ENCODE data around the gene PAM16.

The PAM16 gene

DNA sequence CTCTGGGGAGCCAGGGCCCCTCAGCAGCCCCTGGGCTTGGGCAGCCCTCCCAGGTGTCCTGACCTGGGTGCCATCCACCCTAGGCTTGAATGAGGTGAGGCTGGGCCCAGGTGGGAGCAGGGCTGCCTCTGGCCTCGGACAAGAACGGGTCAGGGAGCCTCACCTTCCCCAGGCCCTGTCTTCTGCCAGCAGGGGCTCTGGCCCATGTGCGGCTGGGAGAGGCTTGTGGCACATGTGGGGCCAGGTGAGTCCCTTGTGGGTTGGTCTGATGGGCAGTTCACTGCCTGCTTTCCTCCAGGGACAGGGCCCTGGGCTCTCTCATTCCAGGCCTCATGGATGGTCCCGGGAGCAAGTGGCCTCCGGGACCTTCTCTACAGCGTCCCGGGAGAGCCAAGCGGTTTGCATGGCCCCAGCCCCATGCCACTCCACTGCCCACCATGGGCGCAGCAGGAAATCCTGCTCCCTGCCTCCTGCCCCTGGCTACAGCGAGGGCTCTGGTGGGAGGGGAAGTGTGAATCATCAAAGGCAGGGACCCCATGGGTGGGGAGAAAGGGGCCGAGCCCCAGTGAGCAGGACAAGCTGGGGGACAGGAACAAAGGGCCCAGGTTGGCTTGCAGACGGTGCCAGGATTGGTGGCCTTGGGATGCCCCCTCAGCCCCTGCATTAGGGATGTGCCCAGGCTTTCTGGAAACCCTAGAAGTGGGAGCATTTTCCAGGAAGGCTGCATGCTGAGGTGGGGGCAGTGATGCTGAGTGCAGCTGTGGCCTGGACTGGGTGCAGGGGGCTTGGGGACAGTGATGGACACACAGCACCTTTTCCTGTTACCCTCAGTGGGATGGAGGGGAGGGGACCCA, 32.7 kb upstream of the PAM16 start:
- no peak for DNase-seq (ENCODE audit: low spot score)

DNA sequence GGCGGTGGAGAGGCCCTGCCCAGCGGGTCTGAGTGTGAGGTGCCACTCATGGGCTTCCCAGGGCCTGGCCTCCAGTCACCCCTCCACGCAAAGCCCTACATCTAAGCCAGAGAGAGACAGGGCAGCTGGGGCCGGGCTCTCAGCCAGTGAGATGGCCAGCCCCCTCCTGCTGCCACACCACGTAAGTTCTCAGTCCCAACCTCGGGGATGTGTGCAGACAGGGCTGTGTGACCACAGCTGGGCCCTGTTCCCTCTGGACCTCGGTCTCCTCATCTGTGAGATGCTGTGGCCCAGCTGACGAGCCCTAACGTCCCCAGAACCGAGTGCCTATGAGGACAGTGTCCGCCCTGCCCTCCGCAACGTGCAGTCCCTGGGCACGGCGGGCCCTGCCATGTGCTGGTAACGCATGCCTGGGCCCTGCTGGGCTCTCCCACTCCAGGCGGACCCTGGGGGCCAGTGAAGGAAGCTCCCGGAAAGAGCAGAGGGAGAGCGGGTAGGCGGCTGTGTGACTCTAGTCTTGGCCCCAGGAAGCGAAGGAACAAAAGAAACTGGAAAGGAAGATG, 31.8 kb upstream of the PAM16 start:
- DNase-seq (ENCODE audit: low spot score), result no peak

DNA sequence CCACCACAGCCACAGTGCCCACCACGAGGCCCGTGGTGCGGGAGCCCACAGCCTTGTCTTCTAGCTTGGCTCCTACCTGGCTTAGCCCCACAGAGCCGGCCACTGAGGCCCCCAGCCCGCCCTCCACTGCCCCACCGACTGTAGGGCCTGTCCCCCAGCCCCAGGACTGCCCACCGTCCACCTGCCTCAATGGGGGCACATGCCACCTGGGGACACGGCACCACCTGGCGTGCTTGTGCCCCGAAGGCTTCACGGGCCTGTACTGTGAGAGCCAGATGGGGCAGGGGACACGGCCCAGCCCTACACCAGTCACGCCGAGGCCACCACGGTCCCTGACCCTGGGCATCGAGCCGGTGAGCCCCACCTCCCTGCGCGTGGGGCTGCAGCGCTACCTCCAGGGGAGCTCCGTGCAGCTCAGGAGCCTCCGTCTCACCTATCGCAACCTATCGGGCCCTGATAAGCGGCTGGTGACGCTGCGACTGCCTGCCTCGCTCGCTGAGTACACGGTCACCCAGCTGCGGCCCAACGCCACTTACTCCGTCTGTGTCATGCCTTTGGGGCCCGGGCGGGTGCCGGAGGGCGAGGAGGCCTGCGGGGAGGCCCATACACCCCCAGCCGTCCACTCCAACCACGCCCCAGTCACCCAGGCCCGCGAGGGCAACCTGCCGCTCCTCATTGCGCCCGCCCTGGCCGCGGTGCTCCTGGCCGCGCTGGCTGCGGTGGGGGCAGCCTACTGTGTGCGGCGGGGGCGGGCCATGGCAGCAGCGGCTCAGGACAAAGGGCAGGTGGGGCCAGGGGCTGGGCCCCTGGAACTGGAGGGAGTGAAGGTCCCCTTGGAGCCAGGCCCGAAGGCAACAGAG, 31.0 kb upstream of the PAM16 start:
- DNase-seq (ENCODE audit: low spot score), result no peak

DNA sequence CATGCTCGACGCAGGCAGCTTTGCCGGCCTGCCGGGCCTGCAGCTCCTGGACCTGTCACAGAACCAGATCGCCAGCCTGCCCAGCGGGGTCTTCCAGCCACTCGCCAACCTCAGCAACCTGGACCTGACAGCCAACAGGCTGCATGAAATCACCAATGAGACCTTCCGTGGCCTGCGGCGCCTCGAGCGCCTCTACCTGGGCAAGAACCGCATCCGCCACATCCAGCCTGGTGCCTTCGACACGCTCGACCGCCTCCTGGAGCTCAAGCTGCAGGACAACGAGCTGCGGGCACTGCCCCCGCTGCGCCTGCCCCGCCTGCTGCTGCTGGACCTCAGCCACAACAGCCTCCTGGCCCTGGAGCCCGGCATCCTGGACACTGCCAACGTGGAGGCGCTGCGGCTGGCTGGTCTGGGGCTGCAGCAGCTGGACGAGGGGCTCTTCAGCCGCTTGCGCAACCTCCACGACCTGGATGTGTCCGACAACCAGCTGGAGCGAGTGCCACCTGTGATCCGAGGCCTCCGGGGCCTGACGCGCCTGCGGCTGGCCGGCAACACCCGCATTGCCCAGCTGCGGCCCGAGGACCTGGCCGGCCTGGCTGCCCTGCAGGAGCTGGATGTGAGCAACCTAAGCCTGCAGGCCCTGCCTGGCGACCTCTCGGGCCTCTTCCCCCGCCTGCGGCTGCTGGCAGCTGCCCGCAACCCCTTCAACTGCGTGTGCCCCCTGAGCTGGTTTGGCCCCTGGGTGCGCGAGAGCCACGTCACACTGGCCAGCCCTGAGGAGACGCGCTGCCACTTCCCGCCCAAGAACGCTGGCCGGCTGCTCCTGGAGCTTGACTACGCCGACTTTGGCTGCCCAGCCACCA, 30.2 kb upstream of the PAM16 start:
- no peak for DNase-seq (ENCODE audit: low spot score)

DNA sequence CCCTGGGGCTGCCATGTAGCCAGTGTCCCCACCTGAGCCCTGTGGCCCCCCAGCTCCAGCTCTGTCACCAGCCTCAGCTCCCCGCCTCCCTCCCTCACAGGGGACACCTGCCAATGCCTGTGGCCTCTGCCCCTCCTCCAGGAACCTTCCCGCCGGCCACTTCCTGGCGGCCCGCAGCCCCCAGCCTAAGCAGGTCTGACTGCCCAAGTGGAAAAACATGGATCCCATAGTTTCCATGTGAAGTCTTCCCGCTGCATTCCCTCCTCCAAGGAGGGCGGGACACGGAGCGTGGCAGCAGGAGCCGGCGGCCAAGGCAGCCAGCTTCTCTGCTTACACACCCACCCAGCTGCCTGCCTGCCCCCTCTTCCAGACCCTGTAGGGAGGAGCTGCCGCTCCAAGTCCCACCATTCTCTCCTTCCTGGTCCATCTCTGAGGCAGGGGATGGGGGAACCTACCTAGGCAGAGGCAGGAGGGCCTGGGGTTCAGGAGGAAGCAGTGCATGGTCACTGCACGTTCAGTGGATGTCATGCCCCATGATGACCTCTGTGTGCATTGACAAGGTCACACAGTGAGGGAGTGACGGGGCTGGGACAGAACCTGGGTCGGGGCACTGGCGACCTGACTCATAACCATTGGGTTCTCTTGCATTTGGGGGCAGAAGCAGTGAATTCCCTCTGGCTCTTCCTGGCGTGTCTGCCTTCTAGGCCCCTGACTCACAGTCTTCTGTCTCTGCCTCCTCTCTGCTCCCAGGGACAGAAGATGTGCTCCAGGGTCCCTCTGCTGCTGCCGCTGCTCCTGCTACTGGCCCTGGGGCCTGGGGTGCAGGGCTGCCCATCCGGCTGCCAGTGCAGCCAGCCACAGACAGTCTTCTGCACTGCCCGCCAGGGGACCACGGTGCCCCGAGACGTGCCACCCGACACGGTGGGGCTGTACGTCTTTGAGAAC, 29.3 kb upstream of the PAM16 start:
- DNase-seq (ENCODE audit: low spot score), result no peak

DNA sequence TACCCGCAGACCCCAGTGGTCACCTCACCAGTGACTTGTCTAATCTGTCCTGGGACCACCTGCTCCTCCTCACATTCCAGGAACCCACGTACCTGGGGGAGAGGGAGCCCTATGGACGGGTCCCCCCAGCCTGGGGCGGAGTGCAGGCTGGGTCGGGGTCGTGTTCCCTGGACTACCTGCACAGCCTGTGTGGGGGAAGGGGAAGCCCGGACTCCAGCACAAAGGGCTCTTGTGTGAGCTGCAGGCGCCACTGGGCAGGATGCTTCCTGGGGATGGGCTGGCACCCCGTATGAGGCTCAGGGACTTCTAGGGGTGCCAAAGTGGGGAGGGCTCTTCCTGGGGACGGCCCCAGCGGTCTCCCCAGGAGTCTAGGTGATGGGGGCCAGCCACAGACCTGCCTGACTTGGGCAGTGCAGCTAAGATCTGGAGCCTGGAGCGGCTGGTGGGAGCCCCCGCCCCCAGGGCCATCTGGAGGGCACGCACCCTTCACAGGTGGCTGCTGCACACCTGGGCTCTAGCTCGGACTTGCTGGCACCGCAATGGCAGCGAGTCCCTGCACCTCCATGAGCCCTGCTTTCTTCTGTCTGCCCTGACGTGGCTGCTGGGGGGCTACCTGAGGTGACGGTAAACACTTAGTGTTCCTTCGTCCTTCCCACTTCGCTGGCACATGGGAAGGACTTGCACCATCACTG, 28.0 kb upstream of the PAM16 start:
- no peak for DNase-seq (ENCODE audit: low spot score)

DNA sequence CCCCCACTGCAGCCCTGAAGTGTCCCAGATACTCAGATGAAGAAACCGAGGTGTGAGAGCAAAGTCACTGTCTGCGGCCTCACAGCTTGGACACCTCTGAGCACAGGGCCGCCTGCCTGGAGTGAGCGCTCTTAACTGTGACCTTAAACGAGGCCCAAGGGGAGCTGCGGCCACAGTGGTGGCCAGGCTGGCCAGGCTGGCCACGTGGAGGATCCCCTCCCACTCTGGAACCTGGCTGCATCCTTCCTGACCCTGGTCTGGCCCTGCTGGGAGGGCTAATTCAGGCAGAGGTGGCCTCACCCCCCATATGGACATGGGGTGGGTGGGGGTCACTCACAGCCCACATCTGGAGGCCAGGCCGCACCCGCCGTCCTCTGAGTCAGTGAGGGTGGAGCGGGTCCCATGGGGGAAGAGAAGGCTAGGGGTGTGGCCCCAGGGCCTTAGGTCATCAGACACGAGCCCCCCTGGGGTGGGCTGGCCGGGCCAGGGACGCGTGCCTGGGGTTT, 27.1 kb upstream of the PAM16 start:
- no peak for DNase-seq (ENCODE audit: low spot score)

DNA sequence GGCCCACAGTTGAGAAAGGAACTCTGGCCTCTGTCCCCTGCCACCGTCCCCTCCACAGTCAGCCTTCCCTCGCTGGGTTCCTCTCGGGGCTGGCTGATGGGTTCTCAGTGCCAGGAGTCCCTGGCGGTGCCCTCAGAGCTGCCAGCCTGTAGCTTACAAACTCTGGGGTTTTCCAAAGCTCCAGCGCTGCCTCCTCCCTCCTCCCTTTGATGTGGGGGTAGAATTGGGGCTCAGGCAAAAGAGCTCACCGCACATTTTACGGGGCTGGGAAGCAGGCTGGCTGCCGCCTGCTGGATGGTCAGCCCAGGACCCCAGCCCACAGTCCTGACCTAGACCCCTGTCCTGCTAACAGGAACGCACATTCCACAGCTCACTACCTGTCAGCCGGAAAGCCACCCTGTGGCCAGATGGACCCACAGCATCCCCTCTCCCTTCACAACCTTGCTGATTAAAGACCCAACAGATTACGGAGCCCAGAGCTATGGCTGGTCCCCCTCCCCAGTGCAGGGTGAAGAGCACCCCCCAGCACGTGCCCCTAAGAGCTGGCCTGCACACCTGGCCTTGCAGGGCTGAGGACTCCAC, 26.5 kb upstream of the PAM16 start:
- DNase-seq (ENCODE audit: low spot score), result no peak

DNA sequence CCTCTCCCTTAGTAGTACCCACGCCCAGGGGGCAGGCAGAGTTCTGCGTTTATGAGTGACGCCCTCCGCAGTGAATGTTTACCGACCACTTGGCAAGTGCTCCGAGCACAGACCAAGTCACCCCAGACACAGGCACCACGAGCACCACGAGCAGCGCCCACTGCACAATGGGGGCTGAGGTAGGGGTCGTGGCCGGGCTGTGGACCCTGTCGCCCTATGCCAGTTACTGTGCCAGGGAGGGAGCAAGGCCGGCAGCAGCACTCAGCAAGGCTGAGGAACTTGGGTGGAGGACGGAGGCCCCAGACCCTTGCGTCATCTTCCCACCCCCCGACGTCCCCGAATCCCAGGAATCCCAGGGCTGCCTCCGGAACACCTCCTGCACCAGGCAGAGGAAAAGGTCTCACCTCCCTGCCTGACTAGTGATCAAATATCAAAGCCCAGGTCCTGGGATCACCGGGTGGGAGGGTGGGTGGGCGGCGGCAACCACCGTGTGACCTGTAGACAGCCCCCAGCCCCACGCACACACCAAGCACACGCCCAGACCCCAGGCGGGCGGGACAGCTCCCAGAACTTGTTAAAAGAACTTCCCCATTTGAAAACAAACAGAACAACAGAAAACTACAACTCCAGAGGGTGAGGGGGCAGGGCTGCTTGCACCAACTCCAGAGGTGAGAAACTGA, 25.9 kb upstream of the PAM16 start:
- DNase-seq (ENCODE audit: low spot score), result no peak

DNA sequence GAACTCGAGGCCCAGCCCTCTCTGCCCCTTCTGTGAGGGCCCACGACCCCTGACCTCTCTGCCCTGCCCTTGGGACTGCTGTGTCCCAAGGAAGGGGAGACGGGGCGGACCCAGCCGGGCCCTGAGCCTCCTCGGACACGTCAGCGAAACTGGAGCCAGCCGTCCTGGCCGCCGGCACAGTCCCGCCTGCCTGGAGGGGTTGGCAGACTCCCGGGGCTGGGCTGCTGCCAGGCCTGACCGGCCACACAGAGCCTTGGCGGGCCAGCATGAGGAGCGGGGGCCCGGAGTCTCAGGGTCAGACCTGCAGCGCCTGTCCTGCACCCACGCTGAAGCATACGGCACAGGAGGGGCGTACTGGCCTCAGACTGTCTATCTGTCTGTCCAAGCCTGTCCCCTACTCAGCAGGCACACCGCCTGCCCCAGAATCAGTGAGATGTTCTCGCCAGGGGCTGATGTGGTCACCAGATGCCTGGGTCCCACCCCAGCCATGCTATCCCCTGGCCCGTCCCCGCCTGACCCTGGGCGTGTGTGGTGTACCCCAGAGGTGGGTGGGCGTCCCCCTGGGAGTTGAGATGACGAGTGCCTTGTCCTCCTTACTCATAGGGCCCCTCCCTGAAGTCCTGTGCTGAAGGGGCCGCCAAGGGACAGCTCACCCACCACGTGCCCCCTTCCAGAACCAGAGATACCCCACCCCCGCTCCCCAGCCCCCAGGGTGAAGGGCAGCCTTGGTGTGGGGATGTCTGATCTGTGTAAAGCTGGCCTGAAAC, 25.2 kb upstream of the PAM16 start:
- no peak for DNase-seq (ENCODE audit: low spot score)

DNA sequence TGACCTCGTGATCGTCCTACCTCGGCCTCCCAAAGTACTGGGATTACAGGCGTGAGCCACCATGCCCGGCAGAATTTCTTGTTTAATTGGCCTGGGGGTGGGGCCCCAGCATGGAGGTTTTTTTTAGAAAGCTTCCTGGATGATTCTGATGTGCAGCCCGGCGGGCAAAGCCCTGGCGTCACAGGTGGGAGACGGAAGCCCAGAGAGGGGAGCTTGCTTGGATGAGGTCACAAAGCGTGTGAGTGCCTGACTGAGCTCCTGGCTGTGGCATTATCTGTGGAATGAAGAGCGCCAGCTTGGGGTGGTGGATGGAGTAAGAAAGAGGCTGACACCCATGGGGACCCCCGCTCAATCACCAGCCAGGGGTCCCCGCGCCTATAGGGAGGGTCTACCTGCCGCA, 24.6 kb upstream of the PAM16 start:
- DNase-seq (ENCODE audit: low spot score), result no peak

DNA sequence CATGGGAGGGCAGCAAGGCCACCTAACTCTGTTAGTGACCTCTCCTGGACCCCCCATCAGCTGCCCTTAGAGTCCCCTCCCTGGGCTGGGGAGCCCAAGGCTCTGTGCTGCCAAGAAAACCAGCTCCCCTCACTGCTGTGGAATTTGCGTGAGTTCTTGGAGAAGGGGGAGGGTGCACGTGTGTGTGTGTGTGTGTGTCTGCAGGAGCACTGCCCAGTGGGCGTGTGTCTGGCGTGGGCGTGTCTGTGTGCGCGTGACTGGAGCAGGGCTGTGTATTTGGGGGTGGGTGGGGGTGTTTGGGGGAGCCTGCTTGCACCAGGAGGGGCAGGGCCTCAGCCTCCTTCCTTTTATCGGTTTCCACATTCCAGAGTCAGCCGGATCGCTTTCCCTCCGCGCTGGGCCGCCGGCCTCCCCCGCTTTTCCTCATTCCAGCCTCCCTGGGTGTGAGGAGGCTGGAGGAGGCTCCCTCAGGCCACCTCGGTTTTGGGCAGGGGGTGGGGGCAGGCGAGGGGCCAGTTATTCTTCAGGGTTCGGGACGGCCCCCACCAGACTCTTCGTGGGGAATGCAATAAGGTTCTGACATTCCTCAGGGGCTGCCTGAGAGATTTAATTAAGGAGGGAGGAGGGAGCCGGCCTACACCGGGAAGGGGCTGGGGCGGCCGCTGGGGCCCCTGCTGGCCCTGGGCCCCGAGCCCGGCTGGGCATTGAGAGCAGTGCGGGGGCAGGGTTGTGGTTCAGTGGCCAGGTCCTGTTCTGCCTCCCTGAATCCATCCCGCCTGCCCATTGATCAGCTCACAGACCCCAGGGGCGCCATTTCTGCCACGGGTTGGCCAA, 23.0 kb upstream of the PAM16 start:
- DNase-seq (ENCODE audit: low spot score), result no peak

DNA sequence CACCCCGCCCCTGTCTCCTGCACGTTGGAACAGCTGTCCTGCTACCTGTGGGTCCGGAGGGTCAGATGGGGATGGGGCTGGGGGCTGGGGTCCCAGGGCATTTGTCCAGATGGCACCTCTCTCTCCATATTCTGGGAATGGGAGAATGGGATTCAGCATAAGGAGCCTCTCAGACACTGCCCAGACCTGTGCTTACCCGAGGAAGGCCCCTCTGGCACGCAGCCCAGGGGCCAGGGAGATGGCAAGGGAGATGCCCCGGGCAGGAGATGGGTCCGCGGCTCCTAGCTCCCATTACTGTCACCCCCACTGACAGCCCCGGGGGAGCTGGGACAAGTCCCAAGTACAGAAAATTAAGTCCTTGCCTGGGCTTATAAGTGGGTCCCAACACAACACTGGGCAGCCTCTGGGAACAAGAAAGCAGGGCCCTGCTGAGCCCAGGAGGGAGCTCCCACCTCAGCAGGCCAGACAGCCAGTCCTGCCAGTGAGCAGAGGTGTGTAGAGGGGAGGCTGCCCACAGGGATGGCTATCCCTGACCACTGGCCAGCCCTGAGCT, 22.3 kb upstream of the PAM16 start:
- no peak for DNase-seq (ENCODE audit: low spot score)

DNA sequence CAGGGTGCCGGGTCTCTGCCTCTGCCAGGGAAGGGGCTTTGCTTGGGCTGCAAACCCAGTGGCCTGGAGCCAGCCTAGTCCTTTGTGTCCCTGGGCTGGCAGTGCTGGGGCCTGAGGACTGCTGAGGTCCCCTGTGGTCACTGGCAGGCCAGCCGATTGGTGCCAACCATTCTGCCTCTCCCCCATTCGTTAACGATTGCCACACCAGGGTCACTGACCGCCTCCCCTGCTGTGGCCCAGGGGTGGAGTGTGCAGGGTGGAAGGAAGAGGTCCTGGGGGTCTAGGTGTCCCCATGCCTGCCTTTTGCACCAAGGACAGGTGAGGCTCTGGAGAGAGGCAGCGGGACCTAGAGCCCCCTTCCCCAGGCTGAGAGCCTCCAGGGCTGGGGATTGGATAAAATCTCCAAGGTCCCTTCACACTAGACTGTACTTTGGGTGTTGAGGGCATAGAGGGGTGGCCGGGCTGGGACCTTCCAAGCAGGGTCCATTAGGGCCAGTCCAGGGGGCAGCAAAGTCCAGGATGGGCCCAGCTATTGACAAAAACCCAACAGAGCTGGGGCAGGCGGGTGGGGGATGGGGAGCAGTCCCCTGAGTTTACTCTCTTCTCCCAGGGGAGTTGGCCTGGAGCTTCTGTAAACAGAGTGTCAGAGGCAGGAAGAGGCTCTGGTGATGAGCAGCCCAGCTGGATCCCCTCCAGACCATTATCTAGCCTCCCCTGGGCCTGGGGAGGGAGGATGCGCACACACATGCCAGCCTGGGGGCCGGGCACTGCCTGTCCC, 21.6 kb upstream of the PAM16 start:
- no peak for DNase-seq (ENCODE audit: low spot score)

DNA sequence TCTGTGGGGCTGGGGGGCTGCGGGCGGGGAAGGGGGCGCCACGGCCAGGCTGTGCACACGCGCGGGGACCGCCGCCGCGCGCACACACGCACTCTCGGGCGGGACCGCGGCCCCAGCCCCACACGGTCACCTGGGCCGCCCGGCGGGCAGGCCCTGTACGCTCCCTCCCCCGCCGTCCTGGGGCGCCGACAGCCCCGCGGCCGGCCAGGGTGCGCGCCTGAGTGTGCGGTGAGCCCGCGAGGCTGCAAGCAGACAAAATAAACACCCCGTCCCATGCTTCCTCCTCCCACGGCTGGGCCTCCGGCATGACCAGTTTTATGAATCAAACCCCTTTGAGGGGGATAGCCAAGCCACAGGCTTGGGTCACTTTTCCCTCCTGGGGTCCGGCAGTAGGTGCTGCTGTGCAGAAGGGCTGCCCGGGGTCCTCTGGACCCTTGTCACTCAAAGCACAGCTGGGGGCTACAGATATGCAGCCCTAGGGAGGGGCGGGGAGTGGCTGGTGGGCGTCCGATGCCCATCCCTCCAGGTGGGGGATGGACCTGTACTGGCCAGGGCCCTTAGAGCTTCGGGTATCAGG, 21.0 kb upstream of the PAM16 start:
- DNase-seq (ENCODE audit: low spot score), result no peak

Measured in hematopoietic multipotent progenitor cell treated with erythropoietin and hydrocortisone succinate and interleukin-3 and kit ligand, for 17 days (in vitro differentiated cells).